Vagina (tissue), 2 donors: ENCODE results near the gene SFXN2. TPM values are rescaled to one million over a fixed set of nuclear protein-coding genes. Genes with fewer than 3 reads are reported as not detected.

ENCODE experiments used
- DNase-seq, 2 donors: peaks; one replicate each; pipeline ENCODE4 v3.0.0-alpha.2; 2017; ENCODE audit errors: extremely low spot score in 2 of 2
- H3K27ac ChIP-seq: fragments of 200-600 bp; sonication (generic); one replicate; pipeline ENCODE4 v1.5.1; 2019
- H3K27me3 ChIP-seq: fragments of 200-600 bp; sonication (generic); one replicate; pipeline ENCODE4 v1.5.1; 2019
- H3K36me3 ChIP-seq, 2 donors: fragments of 200-600 bp; sonication (generic); one replicate each; pipeline ENCODE4 v1.5.1; 2017 to 2019
- H3K4me1 ChIP-seq: fragments of 200-600 bp; sonication (generic); one replicate; pipeline ENCODE4 v1.5.1; 2019
- H3K4me3 ChIP-seq, 2 donors: fragments of 200-600 bp; sonication (generic); 1 replicate in 1 of 2; 2 replicates in 1 of 2; pipeline ENCODE4 v1.5.1; 2016 to 2019
- H3K9me3 ChIP-seq: fragments of 200-600 bp; sonication (generic); one replicate; pipeline ENCODE4 v1.5.1; 2019
- CTCF ChIP-seq, 3 experiments: fragments of 450-650 bp in 2 of 3; fragments of 200-600 bp in 1 of 3; sonication (generic) in 1 of 3; IDR thresholded peaks; one replicate each; pipeline ENCODE4 v1.5.1; 2017 to 2019; ENCODE audit warnings: antibody characterized with exemption in 3 of 3, mild to moderate bottlenecking in 2 of 3, moderate library complexity in 2 of 3
- POLR2A ChIP-seq, 2 donors: fragments of 450-650 bp; IDR thresholded peaks; one replicate each; pipeline ENCODE4 v1.6.1; 2017; ENCODE audit warnings: antibody characterized with exemption in 2 of 2, mild to moderate bottlenecking in 2 of 2, moderate library complexity in 2 of 2
- POLR2AphosphoS5 ChIP-seq, 2 donors: sonication (generic); formaldehyde crosslinking; IDR thresholded peaks; one replicate each; pipeline ENCODE4 v1.9.0; 2017; ENCODE audit warnings: antibody characterized with exemption in 2 of 2, mild to moderate bottlenecking in 2 of 2, low read depth in 1 of 2; ENCODE audit not compliant: insufficient read depth in 1 of 2
- intact Hi-C: fragments of 100-400 bp; cut with DNase I; formaldehyde crosslinking; loops from one replicate; pipeline ENCODE4 v1.15.1; 2023
- total RNA-seq: library from RNA; depleted of rRNA; stranded (reverse); fragments of >200 nt; gene quantifications from one replicate; pipeline ENCODE4 v1.2.3, GENCODE V29; 2016

SFXN2 gene
- total RNA-seq, 1 donor from 2014 or later = 6.4 TPM

- intact Hi-C loops = no loop called here
- no peaks in the 10 kb centered on the region for H3K36me3 ChIP-seq
- TF ChIP-seq POLR2A (IDR thresholded peaks at IDR 0.05) (no peak), CTCF (IDR thresholded peaks at IDR 0.05) (no peak), POLR2AphosphoS5 (IDR thresholded peaks at IDR 0.05; ENCODE audit: insufficient read depth in 1 of 2, low read depth in 1 of 2) (no peak)
These were observed 5.9 kb downstream of the SFXN2 start for GRCh38 chr10:102720337-102720736.

GRCh38 chr10:102720775-102721301, 6.4 kb downstream of the SFXN2 start:
- intact Hi-C loops = no loop called here
- Histone ChIP-seq H3K36me3 (no peaks in the 10 kb centered on the region), H3K9me3 (no peaks in the 10 kb centered on the region), H3K4me3 (no peak overlapping the region), H3K27me3 (no peaks in the 10 kb centered on the region), H3K27ac (no peak overlapping the region), H3K4me1 (peaks cover 6% of the 10 kb centered on the region)
- no peak for DNase-seq
- no peak for TF ChIP-seq CTCF (IDR thresholded peaks at IDR 0.05)
- no peak for TF ChIP-seq POLR2AphosphoS5 (IDR thresholded peaks at IDR 0.05; ENCODE audit: insufficient read depth in 1 of 2, low read depth in 1 of 2)
- no peak for TF ChIP-seq POLR2A (IDR thresholded peaks at IDR 0.05)

More at GRCh38 chr10:102720337-102720736, 5.9 kb downstream of the SFXN2 start:
- no peaks in the 10 kb centered on the region for H3K27me3 ChIP-seq
- DNase-seq = no peak
- no peak overlapping the region for H3K4me3 ChIP-seq
- H3K9me3 ChIP-seq = no peaks in the 10 kb centered on the region
- H3K27ac ChIP-seq = no peak overlapping the region
- peaks cover 11% of the 10 kb centered on the region for H3K4me1 ChIP-seq

DNA sequence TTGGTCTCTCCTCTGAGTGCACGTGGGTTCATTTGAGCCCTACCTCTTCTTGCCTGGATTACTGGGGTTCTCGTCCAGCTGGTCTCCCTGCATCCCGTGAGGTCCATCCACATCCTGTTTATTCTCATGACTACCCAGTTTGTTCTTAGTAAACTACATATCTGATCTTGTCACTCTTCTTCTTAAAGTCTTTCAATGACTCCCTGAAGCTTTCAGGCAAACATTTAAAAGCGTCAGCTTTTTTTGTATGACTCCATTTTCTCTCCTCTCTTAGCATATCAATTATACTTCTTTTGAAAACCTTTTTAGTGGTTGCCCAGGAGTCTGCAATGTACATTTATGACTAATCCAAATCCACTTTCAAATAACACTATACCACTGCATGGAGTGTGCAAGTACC, 7.5 kb downstream of the SFXN2 start:
- TF ChIP-seq POLR2A (IDR thresholded peaks at IDR 0.05) (no peak), CTCF (IDR thresholded peaks at IDR 0.05) (no peak), POLR2AphosphoS5 (IDR thresholded peaks at IDR 0.05; ENCODE audit: insufficient read depth in 1 of 2, low read depth in 1 of 2) (no peak)
- Histone ChIP-seq H3K27ac (no peak overlapping the region), H3K4me1 (peaks cover 4% of the 10 kb centered on the region), H3K36me3 (peaks cover 0 to 6% of the 10 kb centered on the region in 2 donors), H3K4me3 (no peak overlapping the region), H3K27me3 (no peaks in the 10 kb centered on the region), H3K9me3 (no peaks in the 10 kb centered on the region)
- DNase-seq = no peak
- intact Hi-C loops = no loop called here

DNA sequence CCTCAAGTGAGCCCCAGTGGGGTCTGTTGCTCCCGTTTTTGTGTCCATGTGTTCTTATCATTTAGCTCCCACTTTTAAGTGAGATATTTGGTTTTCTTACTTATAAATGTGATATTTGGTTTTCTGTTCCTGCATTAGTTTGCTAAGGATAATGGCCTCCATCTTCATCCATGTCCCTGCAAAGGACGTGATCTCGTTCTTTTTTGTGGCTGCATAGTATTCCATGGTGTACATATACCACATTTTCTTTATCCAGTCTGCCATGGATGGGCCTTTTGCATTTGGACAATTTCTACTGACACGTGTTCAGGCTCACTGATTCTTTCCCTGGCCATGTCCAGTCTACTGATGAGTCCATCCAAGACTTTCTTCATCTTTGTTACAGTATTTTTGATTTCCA, 9.6 kb downstream of the SFXN2 start:
- DNase-seq = no peak
- H3K27ac ChIP-seq = no peak overlapping the region
- intact Hi-C loops = no loop called here
- peaks cover 0 to 14% of the 10 kb centered on the region in 2 donors for H3K36me3 ChIP-seq
- no peaks in the 10 kb centered on the region for H3K9me3 ChIP-seq
- TF ChIP-seq POLR2AphosphoS5 (IDR thresholded peaks at IDR 0.05; ENCODE audit: insufficient read depth in 1 of 2, low read depth in 1 of 2) (no peak), CTCF (IDR thresholded peaks at IDR 0.05) (no peak), POLR2A (IDR thresholded peaks at IDR 0.05) (no peak)
- no peak overlapping the region for H3K4me3 ChIP-seq
- no peaks in the 10 kb centered on the region for H3K27me3 ChIP-seq
- H3K4me1 ChIP-seq = no peaks in the 10 kb centered on the region

GRCh38 chr10:102726274-102726673, 11.8 kb downstream of the SFXN2 start:
- no peak for DNase-seq
- H3K27me3 ChIP-seq = no peaks in the 10 kb centered on the region
- peaks cover 0 to 14% of the 10 kb centered on the region in 2 donors for H3K36me3 ChIP-seq
- intact Hi-C loops = loop anchor here (5.0 kb wide), 1 partner anchor 171 kb away; no protein-coding TSS in a partner anchor
- no peak overlapping the region for H3K4me3 ChIP-seq
- TF ChIP-seq POLR2AphosphoS5 (IDR thresholded peaks at IDR 0.05; ENCODE audit: insufficient read depth in 1 of 2, low read depth in 1 of 2) = no peak
- no peak for TF ChIP-seq CTCF (IDR thresholded peaks at IDR 0.05)
- H3K4me1 ChIP-seq = no peaks in the 10 kb centered on the region
- no peaks in the 10 kb centered on the region for H3K9me3 ChIP-seq
- no peak overlapping the region for H3K27ac ChIP-seq
